GM18517 (cell line): ENCODE measurements around the gene TMBIM4.
"Not testable (repeated sequence)": the region's sequence is repeated elsewhere in the genome, so short reads cannot be mapped to it uniquely, and the experiment has no call there.

ENCODE experiments used
- ATAC-seq: cut with Tn5 transposase; IDR thresholded peaks from one replicate; pipeline ENCODE4 v1.9.1; 2021; ENCODE audit warnings: mild to moderate bottlenecking, moderate library complexity; ENCODE audit not compliant: unreplicated experiment

Gene TMBIM4

GRCh38 chr12:66187036-66187435 is 17.2 kb upstream of the TMBIM4 start:
- ATAC-seq: no peak

- not testable (repeated sequence) for ATAC-seq
Measured at GRCh38 chr12:66184822-66185221, 15.0 kb upstream of the TMBIM4 start.

- no peak for ATAC-seq
Measured at GRCh38 chr12:66182956-66183355, 13.2 kb upstream of the TMBIM4 start.

GRCh38 chr12:66176105-66176900 is 6.5 kb upstream of the TMBIM4 start:
- ATAC-seq: no peak

- not testable (repeated sequence) for ATAC-seq
Measured at GRCh38 chr12:66174391-66175325, 4.9 kb upstream of the TMBIM4 start.

- no peak for ATAC-seq
Measured at GRCh38 chr12:66170606-66171005, 810 bp upstream of the TMBIM4 start.

- ATAC-seq: no peak
Measured at GRCh38 chr12:66168410-66168809, 1.4 kb downstream of the TMBIM4 start.

DNA sequence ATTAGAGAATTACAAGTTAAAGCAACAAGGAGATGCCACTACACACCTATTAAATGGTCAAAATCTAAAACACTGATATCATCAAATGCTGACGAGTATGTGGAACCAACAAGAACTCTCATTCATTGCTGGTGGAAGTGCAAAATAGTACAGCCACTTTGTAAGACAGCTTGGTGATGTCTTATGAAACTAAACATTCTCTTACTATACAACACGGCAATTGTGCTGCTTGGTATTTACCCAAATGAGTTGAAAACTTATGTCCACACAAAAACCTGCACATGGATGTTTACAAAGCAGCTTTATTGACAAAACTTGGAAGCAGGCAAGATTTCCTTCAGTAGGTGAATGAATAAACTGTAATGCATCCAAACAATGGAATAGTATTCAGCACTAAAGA is 3.2 kb downstream of the TMBIM4 start:
- no peak for ATAC-seq

DNA sequence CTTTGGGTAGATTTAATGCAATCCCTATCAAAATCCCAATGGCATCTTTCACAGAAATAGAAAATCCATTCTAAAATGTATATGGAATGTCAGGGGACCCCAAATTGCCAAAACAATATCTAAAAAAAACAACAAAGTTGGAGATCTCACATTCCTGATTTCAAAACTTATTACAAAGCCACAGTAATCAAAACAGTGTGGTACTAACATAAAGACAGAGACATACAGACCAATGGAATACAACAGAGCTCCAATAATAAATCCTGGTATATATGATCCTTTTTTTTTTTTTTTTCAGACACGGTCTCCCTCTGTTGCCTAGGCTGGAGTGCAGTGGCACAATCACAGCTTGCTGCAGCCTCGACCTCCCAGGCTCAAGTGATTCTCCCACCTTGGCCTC is 4.7 kb downstream of the TMBIM4 start:
- ATAC-seq: no peak

GRCh38 chr12:66164349-66164821 is 5.4 kb downstream of the TMBIM4 start:
- ATAC-seq: no peak

DNA sequence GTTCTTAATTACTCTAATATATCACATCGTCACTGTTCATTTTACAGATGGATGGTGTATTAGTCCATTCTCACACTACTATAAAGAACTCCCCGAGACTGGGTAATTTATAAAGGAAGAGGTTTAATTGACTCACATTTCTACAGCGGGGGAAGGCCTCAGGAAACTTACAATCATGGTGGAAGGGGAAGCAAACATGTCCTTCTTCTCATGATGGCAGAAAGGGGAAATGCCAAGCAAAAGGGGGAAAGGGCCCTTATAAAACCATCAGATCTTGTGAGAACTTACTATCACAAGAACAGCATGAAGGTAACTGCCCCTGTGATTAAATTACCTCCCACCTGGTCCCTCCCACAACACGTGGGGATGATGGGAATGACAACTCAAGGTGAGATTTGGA is 6.5 kb downstream of the TMBIM4 start:
- ATAC-seq: no peak

DNA sequence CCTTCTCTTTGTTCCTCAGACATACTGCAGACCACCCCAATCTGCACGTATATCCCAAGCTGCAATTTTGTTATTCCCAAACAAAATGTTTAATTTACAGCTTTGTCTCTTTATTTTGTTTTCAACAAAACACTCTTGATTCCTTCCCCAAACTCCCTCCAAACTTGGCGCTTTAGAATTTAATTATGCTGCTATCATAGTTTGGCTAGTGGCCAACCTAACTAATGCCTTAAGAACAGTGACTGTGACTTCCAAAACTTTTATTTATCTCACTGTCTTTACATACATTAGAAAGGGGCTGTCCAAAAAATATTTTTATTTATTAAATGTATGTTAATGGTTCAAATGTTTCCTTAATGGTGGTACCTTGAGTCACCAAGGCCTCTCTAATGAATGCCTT is 7.1 kb downstream of the TMBIM4 start:
- ATAC-seq: no peak

DNA sequence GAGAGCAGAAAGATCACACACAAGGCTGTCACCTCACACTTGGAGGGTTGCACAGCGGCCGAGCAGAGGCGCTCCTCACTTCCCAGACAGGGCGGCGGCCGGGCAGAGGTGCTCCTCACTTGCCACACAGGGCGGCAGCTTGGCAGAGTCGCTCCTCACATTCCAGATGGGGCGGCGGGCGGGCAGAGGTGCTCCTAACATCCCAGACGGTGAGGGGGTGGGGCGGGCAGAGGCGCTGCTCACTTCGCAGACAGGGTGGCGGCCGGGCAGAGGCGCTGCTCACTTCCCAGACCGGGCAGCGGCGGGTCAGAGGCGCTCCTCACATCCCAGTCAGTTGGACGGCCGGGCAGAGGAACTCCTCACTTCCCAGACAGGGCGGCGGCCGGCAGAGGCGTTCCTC is 9.1 kb downstream of the TMBIM4 start:
- no peak for ATAC-seq

DNA sequence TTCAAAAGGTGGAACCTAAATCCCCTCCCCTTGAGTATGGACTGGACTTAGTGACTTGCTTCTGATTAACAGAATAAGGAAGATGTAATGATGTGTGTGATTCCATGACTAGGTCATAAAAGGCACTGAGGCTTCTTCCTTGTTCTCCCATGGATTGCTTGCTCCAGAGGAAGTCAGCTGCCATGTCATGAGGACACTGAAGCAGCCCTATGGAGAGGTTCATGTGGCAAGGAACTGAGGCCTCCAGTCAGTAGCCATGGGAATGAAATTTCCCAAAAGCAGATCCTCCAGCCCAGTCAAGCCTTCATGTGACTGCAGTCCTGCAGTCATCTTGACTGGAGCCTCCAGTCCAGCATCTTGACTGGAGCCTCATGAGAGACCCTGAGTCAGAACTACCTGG is 10.7 kb downstream of the TMBIM4 start:
- no peak for ATAC-seq

GRCh38 chr12:66156654-66157053 is 13.1 kb downstream of the TMBIM4 start:
- ATAC-seq: no peak

DNA sequence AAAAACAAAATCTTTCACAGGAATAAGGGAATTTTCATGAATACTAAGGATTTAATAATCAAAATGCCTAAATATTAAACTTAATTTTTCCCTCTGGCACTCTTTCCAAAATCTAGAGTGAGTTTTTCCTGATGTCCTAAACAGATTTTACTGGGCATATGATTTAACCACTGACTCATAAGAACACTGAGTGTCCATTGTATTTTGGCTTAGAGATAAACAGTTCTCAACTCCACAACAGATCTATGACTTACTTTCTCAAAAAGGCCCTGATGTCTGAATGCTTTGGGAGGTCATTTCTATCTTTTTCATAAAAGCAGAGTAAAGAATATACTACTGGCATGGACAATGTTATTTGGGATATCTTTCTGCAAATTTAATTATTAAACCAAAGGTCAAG is 15.0 kb downstream of the TMBIM4 start:
- ATAC-seq: no peak

DNA sequence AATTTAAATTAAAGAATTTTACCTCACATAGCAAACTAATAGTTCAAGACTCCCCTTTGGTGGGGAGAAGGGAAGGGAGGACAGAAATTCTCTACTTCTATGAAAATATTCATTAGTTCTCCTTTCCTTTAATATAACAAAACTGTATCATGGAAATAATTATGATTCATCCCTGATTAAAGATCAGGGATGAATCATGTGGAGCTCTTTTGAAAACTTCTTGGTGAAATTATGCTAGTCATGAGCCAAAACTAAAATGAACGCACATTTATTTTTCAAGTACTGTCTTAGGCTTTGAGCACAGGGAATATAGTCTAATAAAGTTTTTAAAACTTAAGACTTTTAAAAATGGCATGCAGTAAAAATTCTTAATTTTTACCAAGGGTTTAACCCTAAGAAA is 17.1 kb downstream of the TMBIM4 start:
- ATAC-seq: no peak

DNA sequence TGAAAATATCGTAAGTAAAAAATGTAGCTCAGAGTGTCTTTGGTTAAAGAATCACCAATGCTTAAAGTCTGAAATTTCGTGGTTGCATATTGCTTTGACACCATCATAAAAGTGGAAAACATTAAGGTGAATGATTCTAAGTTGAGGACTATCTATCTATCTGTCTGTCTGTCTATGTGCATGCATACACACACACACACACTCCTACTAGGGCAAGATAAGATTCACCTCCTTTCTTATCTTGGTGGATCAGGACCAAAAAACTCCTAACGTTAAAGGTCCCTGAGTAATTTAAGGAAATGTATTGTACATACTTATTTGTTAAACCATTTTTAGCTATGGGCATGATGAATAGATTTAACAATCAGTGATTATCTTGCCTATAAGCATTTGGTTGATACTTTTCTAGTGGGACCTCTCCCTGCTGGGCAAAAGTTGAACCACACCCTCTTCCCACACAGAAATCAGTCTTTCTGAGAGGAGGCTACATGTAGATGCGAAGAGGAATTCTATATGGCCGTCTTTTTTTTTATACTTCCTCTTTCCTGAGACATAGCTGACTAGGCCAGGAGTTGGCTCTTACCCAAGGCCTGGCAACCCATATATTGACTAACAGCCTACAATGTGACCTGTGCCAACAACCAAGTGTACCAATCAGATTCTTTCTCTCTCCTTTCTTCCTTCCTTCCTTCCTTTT is 19.9 kb downstream of the TMBIM4 start:
- ATAC-seq: no peak

- no peak for ATAC-seq
Measured at GRCh38 chr12:66144791-66145754, 24.7 kb downstream of the TMBIM4 start.

- no peak for ATAC-seq
Measured at GRCh38 chr12:66143868-66144267, 25.9 kb downstream of the TMBIM4 start.
